Measurements from ENCODE around the gene NOL12.

The NOL12 gene

DNA sequence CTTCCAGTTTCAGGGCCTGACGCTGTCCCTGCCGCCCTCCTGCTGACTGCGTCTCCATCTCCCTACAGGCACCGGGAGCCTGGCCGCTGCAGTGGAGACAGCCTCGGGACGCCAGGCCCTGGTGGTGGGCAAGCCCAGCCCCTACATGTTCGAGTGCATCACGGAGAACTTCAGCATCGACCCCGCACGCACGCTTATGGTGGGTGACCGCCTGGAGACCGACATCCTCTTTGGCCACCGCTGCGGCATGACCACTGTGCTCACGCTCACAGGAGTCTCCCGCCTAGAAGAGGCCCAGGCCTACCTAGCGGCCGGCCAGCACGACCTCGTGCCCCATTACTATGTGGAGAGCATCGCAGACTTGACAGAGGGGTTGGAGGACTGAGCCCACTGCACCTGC lies 20.7 kb upstream of the NOL12 start:
- no peak for TF ChIP-seq CTCF (IDR thresholded peaks at IDR 0.05; ENCODE audit: insufficient read depth, low read depth, low read length, missing control alignments)
- H3K4me3 ChIP-seq (ENCODE audit: low read length), result no peak overlapping the region
- DNase-seq (ENCODE audit: low read depth), result no peak

GRCh38 chr22:37669586-37669985 lies 16.6 kb upstream of the NOL12 start:
- TF ChIP-seq CTCF (IDR thresholded peaks at IDR 0.05; ENCODE audit: insufficient read depth, low read depth, low read length, missing control alignments), result no peak
- no peak overlapping the region for H3K4me3 ChIP-seq (ENCODE audit: low read length)
- no peak for DNase-seq (ENCODE audit: low read depth)

GRCh38 chr22:37672206-37672919 lies 13.8 kb upstream of the NOL12 start:
- DNase-seq (ENCODE audit: low read depth), result no peak
- no peak overlapping the region for H3K4me3 ChIP-seq (ENCODE audit: low read length)
- TF ChIP-seq CTCF (IDR thresholded peaks at IDR 0.05; ENCODE audit: insufficient read depth, low read depth, low read length, missing control alignments), result no peak

DNA sequence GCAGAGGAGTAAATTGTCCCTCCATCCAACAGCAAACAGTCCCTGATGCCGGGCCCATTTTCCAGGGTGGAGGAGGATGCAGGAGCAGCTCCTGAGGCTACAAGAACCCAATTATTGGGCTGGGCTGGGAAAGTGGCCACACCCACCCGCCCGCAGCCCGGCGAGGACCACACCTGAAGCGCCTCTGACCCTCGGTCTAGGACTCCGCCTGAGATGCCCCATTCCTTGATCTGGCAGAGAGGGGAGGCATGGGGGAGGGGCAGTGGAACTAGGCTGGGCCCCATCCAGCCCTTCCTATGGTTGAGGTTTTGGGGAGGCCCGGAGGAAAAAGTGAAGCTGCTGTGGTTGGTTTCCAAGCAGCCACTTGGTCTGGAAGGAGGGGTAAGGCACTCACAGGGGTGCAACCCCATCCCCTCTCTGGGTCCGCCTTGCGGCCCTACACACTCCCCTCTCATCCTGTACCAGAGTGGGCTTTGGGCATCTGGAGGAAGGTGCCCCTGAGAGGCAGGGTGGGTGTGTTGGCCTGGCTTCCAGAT lies 13.2 kb upstream of the NOL12 start:
- no peak overlapping the region for H3K4me3 ChIP-seq (ENCODE audit: low read length)
- no peak for TF ChIP-seq CTCF (IDR thresholded peaks at IDR 0.05; ENCODE audit: insufficient read depth, low read depth, low read length, missing control alignments)
- no peak for DNase-seq (ENCODE audit: low read depth)

- no peak for TF ChIP-seq CTCF (IDR thresholded peaks at IDR 0.05; ENCODE audit: insufficient read depth, low read depth, low read length, missing control alignments)
These were observed 11.9 kb upstream of the NOL12 start for GRCh38 chr22:37674248-37674647.

DNA sequence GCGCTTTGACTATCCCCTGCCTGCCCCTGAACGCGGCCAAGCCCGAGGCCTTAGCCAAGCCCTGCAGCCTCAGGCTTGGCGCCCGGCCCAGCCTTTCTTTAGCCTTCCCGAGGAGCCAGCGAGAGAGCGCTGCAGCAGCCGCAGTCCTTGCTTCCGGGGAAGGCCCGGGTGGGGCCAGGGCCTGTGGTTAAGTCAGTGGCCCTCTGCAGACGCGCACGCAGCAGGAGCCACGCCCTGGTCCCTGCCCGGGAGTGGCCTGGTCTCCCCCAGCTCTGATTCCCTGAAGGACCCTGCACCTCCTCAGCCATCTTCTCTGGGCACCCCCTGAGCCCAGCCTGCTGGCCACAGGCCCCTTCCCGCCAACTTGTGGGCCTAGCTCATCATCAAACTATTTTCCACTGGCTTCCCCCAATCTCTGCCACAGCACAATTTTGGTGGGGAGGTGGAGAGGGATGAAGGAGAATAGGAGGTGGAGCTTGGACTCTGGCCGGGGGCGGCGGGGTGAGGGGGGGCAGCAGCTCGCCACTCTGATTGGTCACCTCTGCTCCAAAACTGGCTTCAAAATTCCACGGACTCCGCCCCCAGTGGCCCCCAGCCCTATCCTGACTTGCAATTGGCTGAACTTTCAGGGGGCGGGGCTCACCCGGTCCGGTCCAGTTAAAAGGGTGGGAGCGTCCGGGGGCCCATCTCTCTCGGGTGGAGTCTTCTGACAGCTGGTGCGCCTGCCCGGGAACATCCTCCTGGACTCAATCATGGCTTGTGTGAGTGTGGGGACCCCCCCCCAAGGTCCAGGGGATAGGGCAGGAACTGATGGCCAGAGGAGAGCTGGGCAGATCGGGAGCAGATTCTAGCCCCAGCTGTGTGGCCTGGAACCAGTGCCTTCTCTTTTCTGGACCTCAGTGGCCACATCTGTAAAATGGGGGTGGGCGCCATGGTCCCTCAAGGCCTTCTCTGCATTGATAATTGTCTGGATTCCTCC lies 10.9 kb upstream of the NOL12 start, which contains the start of gene LGALS1:
LGALS1 (plus strand) TSS at position 686 of the 979 bp plus-strand sequence; CDS start at position 753, 67 bp downstream.
- DNase-seq (ENCODE audit: low read depth), result peak; percentile 92
- no peak for TF ChIP-seq CTCF (IDR thresholded peaks at IDR 0.05; ENCODE audit: insufficient read depth, low read depth, low read length, missing control alignments)

More at GRCh38 chr22:37674248-37674647, 11.9 kb upstream of the NOL12 start:
- no peak for DNase-seq (ENCODE audit: low read depth)
- no peak overlapping the region for H3K4me3 ChIP-seq (ENCODE audit: low read length)

More for the DNA sequence above, 10.9 kb upstream of the NOL12 start, which contains the start of gene LGALS1:
- peak within 1 kb of the TSS; percentile 46 for H3K4me3 ChIP-seq (ENCODE audit: low read length)
